HG03354 (cell line): Measurements from ENCODE around the gene LRRC28.

Source experiments
- ATAC-seq: cut with Tn5 transposase; IDR thresholded peaks from one replicate; pipeline ENCODE4 v1.9.1; 2021; ENCODE audit warnings: mild to moderate bottlenecking; ENCODE audit not compliant: unreplicated experiment, poor library complexity, severe bottlenecking

LRRC28 gene

DNA sequence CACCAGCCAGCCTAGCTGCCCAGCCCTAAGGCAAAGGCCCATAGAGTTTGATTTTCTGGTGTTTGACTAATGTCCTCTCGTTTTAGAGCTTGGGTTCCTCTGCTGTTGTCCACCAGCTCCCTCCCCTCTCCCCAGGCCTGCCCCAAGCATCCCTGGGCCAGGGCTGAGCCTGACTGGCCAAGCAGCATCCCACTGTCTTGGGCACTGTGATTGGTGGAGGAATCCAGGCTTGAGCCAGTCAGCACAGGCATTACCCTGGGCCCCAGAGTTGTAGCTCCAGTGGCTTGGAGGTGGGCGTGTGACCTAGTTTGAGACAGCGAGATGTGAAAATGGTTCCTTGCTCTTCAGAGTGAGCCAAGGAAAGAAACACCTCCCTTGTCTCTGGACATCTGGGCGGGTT, 159.2 kb downstream of the LRRC28 start:
- ATAC-seq: no peak

- ATAC-seq: no peak
Observed at GRCh38 chr15:99411234-99411633, 160.0 kb downstream of the LRRC28 start.

- ATAC-seq: no peak
Observed at GRCh38 chr15:99412082-99412481, 160.8 kb downstream of the LRRC28 start.

DNA sequence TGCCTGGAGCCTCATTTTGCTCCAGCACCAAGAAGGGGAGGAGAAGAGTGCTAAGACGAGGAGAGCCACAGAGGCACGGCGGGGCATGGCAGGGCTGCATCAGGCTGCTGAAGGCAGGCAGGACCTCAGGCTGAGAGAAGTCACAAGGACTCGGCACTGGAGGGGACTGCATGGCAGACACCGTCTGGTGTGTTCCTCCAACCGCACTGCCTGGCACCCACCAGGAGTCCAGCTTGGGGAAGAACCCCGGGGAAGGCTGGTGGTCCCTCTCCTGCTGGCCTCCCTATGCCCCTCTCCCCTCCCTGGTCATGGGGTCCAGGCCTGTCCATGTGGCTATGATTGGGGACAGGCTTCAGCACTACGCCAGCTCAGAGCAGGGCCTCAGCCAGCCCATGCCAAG, 161.3 kb downstream of the LRRC28 start:
- ATAC-seq: no peak

GRCh38 chr15:99413955-99414754, 162.9 kb downstream of the LRRC28 start:
- ATAC-seq: no peak

DNA sequence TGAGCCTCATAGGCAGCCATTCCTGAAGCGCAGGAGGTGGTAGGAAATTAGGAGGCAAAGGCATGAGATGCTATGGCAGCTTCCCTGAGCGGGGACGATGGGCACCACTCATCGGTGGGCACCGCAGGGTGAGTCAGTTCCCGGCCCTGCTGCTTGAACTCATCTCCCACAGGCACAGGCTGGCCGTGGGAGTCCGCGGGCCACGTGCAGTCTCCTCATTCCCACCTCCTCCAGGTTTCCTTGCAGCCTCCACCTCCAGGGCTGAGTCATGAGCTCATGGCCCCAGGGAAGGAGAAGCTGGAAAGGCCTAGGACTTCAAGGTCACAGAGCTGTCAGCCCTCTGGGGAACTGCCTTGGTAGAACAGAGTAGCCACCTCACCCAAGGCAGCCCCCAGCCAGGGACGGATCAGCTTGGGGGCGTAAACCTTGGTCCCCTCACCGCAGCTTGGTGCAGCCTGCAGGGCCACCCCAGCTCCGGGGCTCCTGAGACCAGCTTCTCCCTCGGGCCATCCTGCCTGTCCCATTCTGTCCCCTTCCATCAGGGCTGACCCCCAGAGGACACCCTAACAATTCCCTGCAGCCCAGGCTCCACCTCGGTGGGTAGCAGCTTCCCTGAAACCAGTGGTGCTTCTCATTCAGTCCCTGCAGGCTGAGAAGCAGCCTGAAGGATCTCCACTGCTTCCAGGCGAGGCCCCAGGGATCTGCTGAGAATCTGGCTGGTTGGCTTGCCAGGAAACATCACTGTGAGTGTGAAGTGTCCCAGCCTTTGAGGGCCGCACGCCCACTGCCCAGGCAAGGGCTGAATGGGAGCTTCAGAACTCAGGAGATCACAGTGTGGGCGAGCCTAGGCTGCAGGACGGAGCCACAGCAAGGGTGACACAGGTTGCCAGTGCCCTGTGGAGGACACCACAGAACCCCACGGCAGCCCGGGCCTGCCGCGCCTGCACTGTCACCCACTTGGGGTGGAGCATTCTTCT, 163.8 kb downstream of the LRRC28 start:
- no peak for ATAC-seq

- ATAC-seq: no peak
Observed at GRCh38 chr15:99416191-99417188, 165.2 kb downstream of the LRRC28 start.

- no peak for ATAC-seq
Observed at GRCh38 chr15:99421172-99421656, 169.9 kb downstream of the LRRC28 start.

GRCh38 chr15:99421758-99422157, 170.5 kb downstream of the LRRC28 start:
- no peak for ATAC-seq

DNA sequence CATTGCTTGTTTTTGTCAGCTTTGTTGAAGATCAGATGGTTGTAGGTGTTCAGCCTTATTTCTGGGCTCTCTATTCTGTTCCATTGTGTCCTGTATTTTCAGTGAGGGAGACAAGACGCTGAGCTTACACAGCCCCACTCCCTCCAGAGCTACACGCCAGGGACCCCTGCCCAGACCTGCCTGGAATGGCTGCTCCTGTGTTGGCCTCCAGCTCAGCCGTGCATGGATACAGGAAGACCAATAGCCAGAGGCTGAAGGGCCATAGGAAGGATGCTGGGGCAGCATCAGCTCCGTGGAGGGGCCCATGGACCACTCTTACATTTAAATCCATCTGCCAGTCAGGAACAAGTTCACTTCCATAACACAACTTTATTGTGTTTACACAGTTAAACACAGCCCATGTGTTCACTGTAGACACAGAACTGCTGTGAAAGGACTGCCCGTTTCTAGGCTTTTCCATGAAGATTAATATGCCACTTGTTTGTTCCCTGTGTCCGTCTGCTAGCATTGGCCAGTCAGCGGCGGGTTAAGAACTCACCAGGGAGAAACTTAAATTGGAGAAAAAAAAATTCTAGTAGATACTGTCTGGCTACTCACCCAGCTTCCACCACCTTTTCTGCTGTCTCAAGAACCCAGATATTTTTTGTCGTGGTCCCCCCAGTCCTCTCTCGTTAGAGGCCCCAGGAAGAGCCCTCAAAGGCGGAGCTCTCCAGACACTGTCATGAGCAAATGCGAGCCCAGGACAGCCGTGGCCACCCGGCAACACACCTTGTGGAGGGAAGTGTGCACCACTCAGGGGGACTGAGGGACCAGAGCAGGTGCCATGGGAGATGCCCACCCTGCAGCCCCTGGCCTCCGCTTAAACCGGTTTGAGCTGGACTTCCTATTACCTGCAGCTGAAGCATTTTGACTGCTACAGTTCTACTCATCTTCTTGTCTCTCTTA, 172.2 kb downstream of the LRRC28 start:
- ATAC-seq: no peak

DNA sequence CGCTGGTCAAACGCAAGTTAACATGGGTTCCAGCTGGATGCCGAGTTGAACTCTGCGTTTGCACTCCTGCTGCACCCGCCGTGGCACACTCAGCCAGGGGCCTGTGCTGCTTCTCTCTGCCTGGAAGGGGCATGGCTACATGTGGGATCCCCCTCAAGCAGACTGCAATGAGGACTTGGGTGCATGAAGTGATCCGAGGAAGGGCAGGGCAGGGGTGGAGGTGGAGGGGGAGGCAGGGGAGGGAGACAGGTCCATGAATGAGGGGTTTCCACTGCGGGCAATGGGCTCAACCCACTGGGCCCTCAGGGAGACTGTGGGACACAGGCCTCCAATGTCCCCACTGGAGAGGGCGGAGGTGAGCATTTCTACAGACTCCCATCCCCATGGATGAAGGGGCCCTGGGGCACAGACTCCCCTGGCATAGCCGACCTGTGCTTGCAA, 172.9 kb downstream of the LRRC28 start:
- no peak for ATAC-seq

DNA sequence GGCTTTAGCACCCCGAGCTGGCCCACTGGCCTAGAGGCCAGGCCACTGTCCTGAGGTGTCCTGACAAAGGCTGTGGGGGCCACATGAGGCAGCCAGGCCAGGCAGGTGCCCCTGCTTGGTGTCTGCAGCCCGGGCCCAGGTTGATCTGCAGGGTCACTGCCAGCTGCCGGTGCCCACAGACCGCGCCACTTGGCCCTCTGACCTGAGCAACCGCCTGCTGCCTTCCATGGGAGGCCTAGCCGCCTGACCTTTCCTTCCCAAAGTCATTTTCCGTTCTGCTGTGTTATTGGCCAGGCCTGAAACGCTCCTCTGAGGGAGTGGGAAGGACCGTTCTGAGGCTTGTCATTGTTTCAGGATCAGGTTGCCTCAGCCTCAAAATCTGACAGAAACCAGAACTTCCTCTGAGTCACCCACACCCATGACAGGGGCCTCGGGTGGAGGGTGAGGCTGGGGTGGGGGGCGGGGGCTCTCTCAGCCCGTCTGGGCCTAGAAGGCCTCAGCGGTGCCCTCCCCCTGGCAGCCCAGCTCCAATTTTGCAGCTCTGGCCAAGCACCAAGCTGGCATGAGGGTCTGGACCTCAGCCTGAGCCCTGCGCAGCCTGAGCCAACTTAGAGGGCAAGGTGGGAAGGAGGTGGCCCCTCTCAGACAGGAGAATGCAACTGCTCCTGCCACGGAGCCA, 173.8 kb downstream of the LRRC28 start:
- peak; percentile 78 for ATAC-seq

DNA sequence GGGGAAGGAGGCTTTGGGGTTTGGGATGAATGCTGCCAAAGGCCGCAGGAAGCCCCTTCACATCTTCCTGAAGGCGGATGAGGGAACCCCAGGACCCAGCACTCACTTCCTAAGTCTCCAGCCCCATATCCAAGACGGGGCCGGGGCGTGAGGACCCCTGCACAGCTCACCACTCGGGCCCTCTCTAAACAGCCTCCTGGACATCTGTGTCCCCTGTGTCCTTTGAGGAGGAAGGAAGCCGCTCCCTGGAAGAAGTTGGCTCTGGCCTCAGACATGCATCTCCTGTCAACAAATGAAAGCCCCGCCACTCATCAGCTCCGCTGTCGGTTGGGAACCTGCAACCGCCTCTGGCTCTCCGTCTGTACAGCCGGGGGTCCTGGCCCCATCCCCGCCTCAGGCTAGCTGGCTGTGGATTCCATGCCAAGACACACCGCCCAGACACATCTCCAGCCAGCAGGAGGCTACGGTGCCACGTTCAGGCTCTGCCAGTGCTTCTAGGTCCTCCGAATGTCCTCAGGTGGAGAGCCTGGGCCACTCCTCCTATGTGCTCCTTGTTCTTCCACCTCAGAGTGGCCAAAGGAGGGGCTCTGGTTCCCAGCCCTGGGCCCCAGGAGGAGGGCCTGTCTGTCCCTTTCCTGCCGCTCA, 174.5 kb downstream of the LRRC28 start:
- no peak for ATAC-seq

- no peak for ATAC-seq
Observed at GRCh38 chr15:99426431-99427105, 175.3 kb downstream of the LRRC28 start.

DNA sequence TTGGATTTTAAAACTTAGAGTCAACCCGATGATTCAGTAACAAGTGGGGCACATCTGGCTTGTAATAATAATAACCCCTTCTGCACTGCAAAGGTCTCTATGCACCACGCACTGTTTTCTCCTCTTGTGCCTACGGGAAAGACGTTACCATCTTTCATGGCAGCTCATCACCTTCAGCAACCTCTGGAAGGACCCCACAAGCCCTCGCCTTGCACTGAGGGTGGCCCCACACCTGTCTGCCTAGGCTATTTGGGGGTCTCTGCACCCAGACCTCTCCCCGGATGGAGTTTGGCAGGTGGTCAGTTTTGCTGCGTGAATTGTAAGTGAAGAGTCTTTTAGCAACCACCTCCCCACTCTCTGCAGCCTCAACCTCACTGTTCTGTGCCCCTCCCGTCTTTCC, 175.9 kb downstream of the LRRC28 start:
- no peak for ATAC-seq

GRCh38 chr15:99427668-99428361, 176.5 kb downstream of the LRRC28 start:
- no peak for ATAC-seq
